ENCODE data around the gene NRROS.

DNA sequence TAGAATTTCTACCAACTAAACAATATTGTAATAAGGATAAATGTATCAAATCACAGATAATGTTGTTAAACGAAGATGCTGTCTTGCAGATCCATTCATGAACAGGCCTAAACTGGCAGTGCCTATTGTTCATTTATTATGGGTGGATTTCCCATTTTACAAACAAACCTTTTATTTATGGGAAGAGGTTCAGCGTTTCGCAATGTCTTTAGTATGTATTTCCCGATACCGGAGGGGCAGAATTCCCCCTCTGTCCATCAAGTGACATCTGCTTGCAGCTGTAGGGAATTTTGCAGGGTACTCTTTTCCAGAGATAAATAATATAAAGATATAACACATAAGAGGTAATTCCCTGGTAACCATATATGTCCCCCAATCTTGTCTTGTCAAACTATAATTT lies 66.8 kb downstream of the NRROS start:
- TF ChIP-seq, protein P1, sequence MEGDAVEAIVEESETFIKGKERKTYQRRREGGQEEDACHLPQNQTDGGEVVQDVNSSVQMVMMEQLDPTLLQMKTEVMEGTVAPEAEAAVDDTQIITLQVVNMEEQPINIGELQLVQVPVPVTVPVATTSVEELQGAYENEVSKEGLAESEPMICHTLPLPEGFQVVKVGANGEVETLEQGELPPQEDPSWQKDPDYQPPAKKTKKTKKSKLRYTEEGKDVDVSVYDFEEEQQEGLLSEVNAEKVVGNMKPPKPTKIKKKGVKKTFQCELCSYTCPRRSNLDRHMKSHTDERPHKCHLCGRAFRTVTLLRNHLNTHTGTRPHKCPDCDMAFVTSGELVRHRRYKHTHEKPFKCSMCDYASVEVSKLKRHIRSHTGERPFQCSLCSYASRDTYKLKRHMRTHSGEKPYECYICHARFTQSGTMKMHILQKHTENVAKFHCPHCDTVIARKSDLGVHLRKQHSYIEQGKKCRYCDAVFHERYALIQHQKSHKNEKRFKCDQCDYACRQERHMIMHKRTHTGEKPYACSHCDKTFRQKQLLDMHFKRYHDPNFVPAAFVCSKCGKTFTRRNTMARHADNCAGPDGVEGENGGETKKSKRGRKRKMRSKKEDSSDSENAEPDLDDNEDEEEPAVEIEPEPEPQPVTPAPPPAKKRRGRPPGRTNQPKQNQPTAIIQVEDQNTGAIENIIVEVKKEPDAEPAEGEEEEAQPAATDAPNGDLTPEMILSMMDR (IDR thresholded peaks at IDR 0.05; ENCODE audit: low read length), result no peak
- TF ChIP-seq EZH2 (optimal IDR thresholded peaks at IDR 0.05; ENCODE audit: low read depth, low read length), result no peak

Measured in MM.1S (cell line).